NCI-H82 treated with DMSO at 0.1 percent for 48 hours (cell line): ENCODE measurements around the gene DOCK11.

Source experiments
- DNase-seq: peaks from one replicate; lab custom pipeline; 2025; ENCODE audit not compliant: unreplicated experiment; lab: John Stamatoyannopoulos, UW

Gene DOCK11

GRCh38 chrX:118528071-118528737 lies 32.6 kb downstream of the DOCK11 start:
- DNase-seq, result no peak

DNA sequence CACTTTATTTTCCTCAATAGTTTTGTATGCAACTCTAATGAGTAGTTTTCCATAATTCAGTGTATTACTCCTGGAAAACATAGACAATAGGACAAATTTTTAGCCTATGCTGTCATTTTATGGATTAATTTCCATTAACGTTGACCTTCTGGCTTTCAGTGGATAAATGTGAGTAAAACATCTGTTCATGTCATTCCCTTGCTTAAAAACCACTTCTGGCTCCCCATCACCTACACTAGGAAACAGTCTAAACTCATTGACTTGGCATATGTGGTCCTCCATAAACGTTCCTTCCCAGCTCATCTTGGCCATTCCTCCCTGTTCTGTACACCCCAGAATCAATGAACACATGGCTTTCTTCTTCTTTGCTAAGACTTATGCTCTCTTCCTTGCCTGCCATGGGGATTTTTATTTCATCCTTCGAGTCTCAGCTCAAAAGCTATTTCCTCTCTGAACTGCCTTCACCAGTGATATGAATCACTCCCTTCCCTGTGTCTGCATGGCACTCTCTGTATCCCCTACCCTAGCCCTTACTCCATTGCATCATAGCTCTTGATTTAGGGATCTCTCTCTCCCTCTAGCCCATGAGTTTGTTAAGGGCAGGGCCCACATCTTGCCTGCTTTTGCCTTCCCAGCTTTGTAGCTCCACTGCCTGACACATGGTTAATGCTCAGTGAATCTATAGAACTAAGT lies 34.8 kb downstream of the DOCK11 start:
- DNase-seq, result no peak

GRCh38 chrX:118534716-118535493 lies 39.3 kb downstream of the DOCK11 start:
- DNase-seq, result peak; percentile 50

GRCh38 chrX:118536204-118536603 lies 40.6 kb downstream of the DOCK11 start:
- no peak for DNase-seq

DNA sequence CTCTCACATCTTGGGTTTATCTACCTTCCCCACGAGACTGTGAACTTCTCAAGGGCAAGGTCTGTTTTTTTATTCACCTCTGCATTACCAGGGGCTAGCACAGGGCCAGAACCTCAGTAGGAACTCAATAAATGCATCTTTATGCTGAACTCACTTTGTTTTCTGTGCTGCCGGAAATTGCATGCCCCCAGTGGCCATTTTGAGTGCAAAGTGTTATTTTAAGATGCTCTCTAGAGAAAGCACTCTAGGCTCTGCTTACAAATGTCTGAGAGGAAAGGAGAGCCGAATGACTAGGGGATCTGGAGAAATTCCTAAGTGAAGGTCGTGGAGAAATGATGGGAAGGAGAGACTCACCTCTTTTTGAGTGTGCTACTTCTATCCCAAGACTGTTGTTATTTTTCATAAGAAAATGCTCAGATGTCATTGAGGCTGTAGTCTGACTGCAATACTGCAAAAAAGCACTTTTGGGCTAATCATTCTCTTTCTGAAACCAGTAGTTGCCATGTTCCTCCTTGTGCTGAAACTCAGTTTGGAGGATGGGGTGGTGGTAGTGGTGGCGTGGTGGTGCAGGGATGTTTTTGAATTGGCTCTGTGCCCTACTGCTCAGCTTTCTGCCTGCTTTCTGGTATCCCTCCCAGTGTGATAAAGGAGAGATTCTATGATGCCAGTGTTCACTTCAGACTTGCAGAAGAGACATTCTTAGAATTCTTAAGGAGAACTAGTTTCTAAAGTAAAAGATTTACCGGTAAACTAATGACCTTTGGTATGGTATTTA lies 41.3 kb downstream of the DOCK11 start:
- DNase-seq, result no peak

GRCh38 chrX:118538386-118538785 lies 42.8 kb downstream of the DOCK11 start:
- no peak for DNase-seq

- DNase-seq, result no peak
These were observed 44.7 kb downstream of the DOCK11 start for GRCh38 chrX:118540342-118540741.

- no peak for DNase-seq
These were observed 45.9 kb downstream of the DOCK11 start for GRCh38 chrX:118541482-118541881.

- DNase-seq, result no peak
These were observed 49.9 kb downstream of the DOCK11 start for GRCh38 chrX:118545510-118545909.

GRCh38 chrX:118548841-118549240 lies 53.2 kb downstream of the DOCK11 start:
- DNase-seq, result no peak

DNA sequence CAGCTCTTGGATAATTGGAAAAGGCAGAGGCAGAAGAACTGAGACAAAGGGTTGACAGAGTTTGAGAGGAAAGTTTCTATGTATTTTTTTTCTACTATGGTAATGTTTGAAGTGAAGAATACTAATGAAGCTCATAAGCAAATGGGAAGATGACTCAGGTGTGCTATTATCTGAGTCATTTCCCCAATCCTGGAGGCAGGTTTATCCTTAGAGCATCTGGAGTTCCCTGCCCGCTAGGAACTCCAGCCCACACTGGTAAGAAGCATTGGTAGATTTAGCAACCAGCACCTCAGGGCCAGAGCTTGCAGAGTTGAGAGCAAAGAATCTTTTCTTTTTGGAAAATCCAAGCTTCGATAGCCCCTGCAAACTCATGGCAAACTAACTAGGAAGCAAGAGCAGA lies 55.2 kb downstream of the DOCK11 start:
- DNase-seq, result no peak

DNA sequence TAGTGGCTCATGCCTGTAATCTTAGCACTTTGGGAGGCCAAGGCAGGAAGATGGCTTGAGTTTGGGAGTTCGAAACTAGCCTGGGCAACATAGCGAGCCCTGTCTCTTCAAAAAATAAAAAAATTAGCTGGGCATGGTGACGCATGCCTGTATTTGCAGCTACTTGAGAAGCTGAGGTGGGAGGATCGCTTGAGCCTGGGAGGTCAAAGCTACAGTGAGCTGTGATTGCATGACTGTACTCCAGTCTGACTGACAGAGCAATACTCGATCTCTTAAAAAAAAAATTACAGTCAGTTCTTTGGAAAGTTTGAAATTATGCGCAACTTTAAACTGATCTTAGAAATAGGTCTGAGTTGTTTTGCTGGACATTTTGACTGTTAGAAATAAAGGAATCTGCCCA lies 55.8 kb downstream of the DOCK11 start:
- no peak for DNase-seq

GRCh38 chrX:118552121-118552900 lies 56.7 kb downstream of the DOCK11 start:
- no peak for DNase-seq

DNA sequence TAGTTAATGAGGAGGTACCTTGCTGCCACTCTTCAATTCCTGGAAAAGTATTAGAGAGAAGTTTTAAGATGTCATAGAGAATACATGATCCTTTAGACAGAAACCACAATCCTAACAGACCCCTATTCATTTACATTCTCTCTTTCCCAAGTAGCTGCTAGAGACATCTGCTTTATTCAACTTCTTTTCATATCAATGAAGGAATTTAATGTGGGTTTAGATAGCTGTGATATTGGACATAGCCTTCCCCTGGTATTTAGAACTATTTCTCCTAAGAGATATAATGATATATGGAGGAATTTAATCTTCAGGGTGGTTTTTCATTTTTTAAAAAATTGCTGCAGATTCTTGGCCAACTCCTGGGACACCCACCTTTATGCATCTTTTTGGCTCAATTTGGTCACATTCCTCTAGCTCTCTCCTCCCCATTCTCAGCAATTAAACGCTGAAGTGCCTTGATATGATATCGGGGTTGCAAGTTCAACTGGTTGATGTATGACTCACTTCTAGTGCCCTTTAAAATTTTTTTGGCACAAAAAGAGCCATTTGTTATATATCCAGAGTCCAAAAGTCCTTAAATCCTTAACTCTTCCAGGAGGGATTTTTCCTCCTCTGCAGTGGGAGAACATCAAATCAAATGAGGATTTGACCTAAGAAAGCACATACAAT lies 57.6 kb downstream of the DOCK11 start:
- DNase-seq, result no peak

GRCh38 chrX:118554511-118554910 lies 58.9 kb downstream of the DOCK11 start:
- no peak for DNase-seq

GRCh38 chrX:118558926-118559325 lies 63.3 kb downstream of the DOCK11 start:
- no peak for DNase-seq

GRCh38 chrX:118560489-118560888 lies 64.9 kb downstream of the DOCK11 start:
- no peak for DNase-seq

GRCh38 chrX:118562582-118563164 lies 67.1 kb downstream of the DOCK11 start:
- no peak for DNase-seq

GRCh38 chrX:118564498-118564897 lies 68.9 kb downstream of the DOCK11 start:
- DNase-seq, result no peak

- DNase-seq, result no peak
These were observed 70.2 kb downstream of the DOCK11 start for GRCh38 chrX:118565853-118566252.
